A549 (cell line): ENCODE data around the gene TGFBR3. TPM values are rescaled to one million over a fixed set of nuclear protein-coding genes. Genes with fewer than 3 reads are reported as not detected.

Experiments used
- ATAC-seq, 2 experiments: fragments of 200-7000 bp in 1 of 2; fragments of >200 bp in 1 of 2; cut with Nextera tagmentation in 1 of 2; cut with Tn5 transposase in 1 of 2; 3 replicates each; pipeline versions ENCODE4 v1.8.0 to v1.9.1; 2018 to 2020; ENCODE audit warnings: mild to moderate bottlenecking in 1 of 2, moderate library complexity in 1 of 2
- CTCF ChIA-PET: fragments of 300-600 bp; sonication (Branson Sonifier 250); formaldehyde crosslinking; extraction: SDS; loops from one replicate; lab custom pipeline; 2021; ENCODE audit warnings: antibody characterized with exemption, inconsistent platforms; lab: Yijun Ruan, JAX
- POLR2A ChIA-PET: fragments of 350-600 bp; formaldehyde crosslinking; extraction: SDS; loops from one replicate; lab custom pipeline; 2021; ENCODE audit warnings: antibody characterized with exemption, inconsistent platforms; lab: Yijun Ruan, JAX
- DNase-seq, 2 experiments: peaks; one replicate each; pipeline versions ENCODE4 v3.0.0 to v3.0.0-alpha.2; 2011 to 2016; ENCODE audit warnings: low read depth in 1 of 2, low spot score in 1 of 2
- FAIRE-seq: peaks from 2 replicates; lab custom pipeline; 2011; peaks lifted over from hg19 to GRCh38; lab: Jason Lieb, UNC
- H3K27ac ChIP-seq, 2 experiments: fragments of >200 bp; sonication (Bioruptor Twin); formaldehyde crosslinking; 3 replicates each; pipeline ENCODE4 v1.5.1; 2016 to 2017
- H3K4me1 ChIP-seq: fragments of >200 bp; sonication (Bioruptor Twin); formaldehyde crosslinking; 3 replicates; pipeline ENCODE4 v1.6.1; 2016
- H3K4me2 ChIP-seq: fragments of >200 bp; sonication (Bioruptor Twin); formaldehyde crosslinking; 3 replicates; pipeline ENCODE4 v1.6.1; 2016
- H3K4me3 ChIP-seq: fragments of >200 bp; sonication (Bioruptor Twin); formaldehyde crosslinking; 3 replicates; pipeline ENCODE4 v1.5.1; 2016
- H3K9me3 ChIP-seq: fragments of >200 bp; sonication (Bioruptor Twin); formaldehyde crosslinking; 3 replicates; pipeline ENCODE4 v1.6.1; 2016
- CBX8 ChIP-seq: fragments of 200-600 bp; sonication (generic); IDR thresholded peaks from 2 replicates; pipeline ENCODE4 v1.6.1; 2016
- CHD4 ChIP-seq: fragments of 200-600 bp; sonication (generic); IDR thresholded peaks from 2 replicates; pipeline ENCODE4 v1.6.1; 2016; ENCODE audit warnings: antibody characterized with exemption, mild to moderate bottlenecking, borderline replicate concordance
- CTCF ChIP-seq: fragments of >200 bp; sonication (Bioruptor Twin); formaldehyde crosslinking; IDR thresholded peaks from 3 replicates; pipeline ENCODE4 v1.5.1; 2016
- EHMT2 ChIP-seq: fragments of 200-600 bp; sonication (generic); IDR thresholded peaks from 2 replicates; pipeline ENCODE4 v1.6.1; 2016; ENCODE audit warnings: antibody characterized with exemption, low read depth, mild to moderate bottlenecking, moderate library complexity
- EP300 ChIP-seq, 2 experiments: fragments of >200 bp; sonication (Bioruptor Twin); formaldehyde crosslinking; IDR thresholded peaks; 2 replicates in 1 of 2; 3 replicates in 1 of 2; pipeline ENCODE4 v1.6.1; 2016 to 2017
- ESRRA ChIP-seq: fragments of 150-350 bp; IDR thresholded peaks from 2 replicates; pipeline ENCODE4 v1.6.1; 2014; ENCODE audit warnings: mild to moderate bottlenecking, low read length, borderline replicate concordance
- FOSB ChIP-seq: fragments of 250-450 bp; sonication (Bioruptor Pico); IDR thresholded peaks from 2 replicates; pipeline ENCODE4 v1.5.0; 2020; ENCODE audit warnings: mild to moderate bottlenecking, moderate library complexity
- GATA3 ChIP-seq: IDR thresholded peaks from 2 replicates; pipeline ENCODE4 v1.6.1; 2012; ENCODE audit warnings: borderline replicate concordance
- HDAC2 ChIP-seq: fragments of 200-600 bp; sonication (generic); IDR thresholded peaks from 2 replicates; pipeline ENCODE4 v1.6.1; 2016
- HMGXB4 ChIP-seq: fragments of 250-450 bp; sonication (Bioruptor Pico); IDR thresholded peaks from 2 replicates; pipeline ENCODE4 v1.5.0; 2021; ENCODE audit warnings: mild to moderate bottlenecking, moderate library complexity, borderline replicate concordance
- HOXB5 ChIP-seq: fragments of 250-450 bp; sonication (Bioruptor Pico); IDR thresholded peaks from 2 replicates; pipeline ENCODE4 v1.5.0; 2020; ENCODE audit warnings: mild to moderate bottlenecking, moderate library complexity
- JUN ChIP-seq, 2 experiments: fragments of >200 bp; sonication (Bioruptor Twin); formaldehyde crosslinking; IDR thresholded peaks; 2 replicates in 1 of 2; 3 replicates in 1 of 2; pipeline ENCODE4 v1.6.1; 2016 to 2017
- JUNB ChIP-seq: fragments of >200 bp; sonication (Bioruptor Twin); formaldehyde crosslinking; IDR thresholded peaks from 2 replicates; pipeline ENCODE4 v1.6.1; 2016
- KDM1A ChIP-seq: fragments of 200-600 bp; sonication (generic); IDR thresholded peaks from 2 replicates; pipeline ENCODE4 v1.6.1; 2016; ENCODE audit warnings: low read depth, mild to moderate bottlenecking
- KDM5A ChIP-seq: fragments of 200-600 bp; sonication (generic); IDR thresholded peaks from 2 replicates; pipeline ENCODE4 v1.6.1; 2016; ENCODE audit warnings: antibody characterized with exemption, mild to moderate bottlenecking
- MAFK ChIP-seq: fragments of 450-650 bp; IDR thresholded peaks from 2 replicates; pipeline ENCODE4 v1.6.1; 2014; ENCODE audit not compliant: partially characterized antibody
- MYC ChIP-seq: IDR thresholded peaks from 2 replicates; pipeline ENCODE4 v1.6.1; 2012; ENCODE audit warnings: mild to moderate bottlenecking, inconsistent platforms, low read length, improper control_type of control experiment, borderline replicate concordance
- NR3C1 ChIP-seq: fragments of >200 bp; sonication (Bioruptor Twin); formaldehyde crosslinking; IDR thresholded peaks from 3 replicates; pipeline ENCODE4 v1.6.1; 2017
- RAD21 ChIP-seq, 2 experiments: fragments of >200 bp in 1 of 2; sonication (Bioruptor Twin) in 1 of 2; formaldehyde crosslinking in 1 of 2; IDR thresholded peaks in 1 of 2; conservative IDR thresholded peaks in 1 of 2; 2 replicates in 1 of 2; 3 replicates in 1 of 2; pipeline ENCODE4 v1.6.1; 2012 to 2018; ENCODE audit warnings: inconsistent platforms in 1 of 2
- SMC3 ChIP-seq: fragments of >200 bp; sonication (Bioruptor Twin); formaldehyde crosslinking; IDR thresholded peaks from 3 replicates; pipeline ENCODE4 v1.6.1; 2018; ENCODE audit warnings: inconsistent platforms
- SREBF2 ChIP-seq: fragments of 450-650 bp; IDR thresholded peaks from 2 replicates; pipeline ENCODE4 v1.6.1; 2014; ENCODE audit warnings: mild to moderate bottlenecking, moderate library complexity
- TP53 ChIP-seq: fragments of 250-450 bp; sonication (Bioruptor Pico); IDR thresholded peaks from 2 replicates; pipeline ENCODE4 v1.5.0; 2021; ENCODE audit warnings: mild to moderate bottlenecking, moderate library complexity
- ZFP36 ChIP-seq: fragments of 450-650 bp; IDR thresholded peaks from 2 replicates; pipeline ENCODE4 v1.6.1; 2014; ENCODE audit warnings: borderline replicate concordance; ENCODE audit not compliant: partially characterized antibody
- ZNF302 ChIP-seq: fragments of 250-450 bp; sonication (Bioruptor Pico); IDR thresholded peaks from 2 replicates; pipeline ENCODE4 v1.9.0; 2021; ENCODE audit warnings: inconsistent platforms, mild to moderate bottlenecking, moderate library complexity
- ZSCAN20 ChIP-seq: fragments of 250-450 bp; sonication (Bioruptor Pico); IDR thresholded peaks from 2 replicates; pipeline ENCODE4 v1.8.0; 2022; ENCODE audit warnings: mild to moderate bottlenecking, moderate library complexity
- WGBS: methylation state at CpG from one replicate; pipeline ENCODE4 v1.1.6; 2017; ENCODE audit errors: missing lambda C conversion rate; 5-methylcytosine and 5-hydroxymethylcytosine counted together
- polyA plus RNA-seq, 4 experiments: library from polyadenylated mRNA; depleted of rRNA in 3 of 4; stranded (reverse); fragments of >200 nt; fragmentation: RNase III in 1 of 4; extraction: RNeasy Plus Mini Kit Qiagen cat#74134 plus additional on column Dnase treatment in 1 of 4; gene quantifications; 2 replicates in 3 of 4; 3 replicates in 1 of 4; pipeline ENCODE4 v1.2.3, GENCODE V29; 2011 to 2017
- TF ChIP-seq, protein P1 (sequence below): IDR thresholded peaks from 2 replicates; pipeline ENCODE4 v1.6.1; 2012; ENCODE audit warnings: low read depth, borderline replicate concordance
- TF ChIP-seq, protein P2 (sequence below): IDR thresholded peaks from 2 replicates; pipeline ENCODE4 v1.6.1; 2012

TGFBR3 gene
- polyA plus RNA-seq, 2 of the 4 experiments (the other 2 are of a cell fraction) = 5.0 to 8.9 TPM

GRCh38 chr1:91884459-91885212 is 1.3 kb downstream of the TGFBR3 start:
- FAIRE-seq (no peak), DNase-seq (peak in 1 of 2 experiments; percentile 20), ATAC-seq (peak; percentile 35 to 46; a peak in 5 of 6 replicates)
- Histone ChIP-seq H3K4me1 (peaks cover 31% of the 10 kb centered on the region), H3K4me3 (peak overlapping the region; percentile 84), H3K27ac (peak overlapping the region; percentile 77 to 92), H3K9me3 (no peaks in the 10 kb centered on the region), H3K4me2 (peak overlapping the region; percentile 73)
- ChIA-PET CTCF (interaction anchor here (0.5 to 3.3 kb wide), 17 partner anchors 11 to 1916 kb away, joined by 3 to 13 read pairs (median 4); no protein-coding TSS in a partner anchor), POLR2A (interaction anchor here (0.5 to 0.6 kb wide), 2 partner anchors 41 to 161 kb away, joined by 3 to 4 read pairs; no protein-coding TSS in a partner anchor)
- WGBS = 12% methylated on average over 16 of the region's 22 CpGs
- no peak for TF ChIP-seq JUN (IDR thresholded peaks at IDR 0.05)
- no peak for TF ChIP-seq TP53 (CRISPR knock-in tag)
- no peak for TF ChIP-seq KDM5A
- TF ChIP-seq EHMT2 = no peak
- TF ChIP-seq CTCF = no peak
- no peak for TF ChIP-seq SREBF2
- TF ChIP-seq GATA3 = no peak
- TF ChIP-seq EP300 (IDR thresholded peaks at IDR 0.05) = no peak
- no peak for TF ChIP-seq JUNB
- TF ChIP-seq ZSCAN20 (CRISPR knock-in tag) = no peak
- no peak for TF ChIP-seq CHD4
- no peak for TF ChIP-seq ZFP36
- no peak for TF ChIP-seq HOXB5 (CRISPR knock-in tag)
- TF ChIP-seq MAFK = no peak
- TF ChIP-seq FOSB = no peak
- no peak for TF ChIP-seq KDM1A
- no peak for TF ChIP-seq NR3C1

- ChIA-PET POLR2A (no interaction called here), CTCF (interaction anchor here (0.7 to 3.3 kb wide), 15 partner anchors 8 to 371 kb away, joined by 3 to 13 read pairs (median 3); no protein-coding TSS in a partner anchor)
- Histone ChIP-seq H3K4me3 (no peak overlapping the region), H3K27ac (peak overlapping the region in 1 of 2 experiments; percentile 92; a peak in 2 of 6 replicates), H3K4me2 (peak overlapping the region; percentile 73), H3K9me3 (no peaks in the 10 kb centered on the region), H3K4me1 (peaks cover 29% of the 10 kb centered on the region)
- WGBS = 7% methylated on average over 6 of the region's 6 CpGs
- DNase-seq (peak; percentile 31 to 50), ATAC-seq (no peak), FAIRE-seq (no peak)
- peak; percentile 53 for TF ChIP-seq CTCF
- TF ChIP-seq CBX8 = no peak
- TF ChIP-seq, protein P1, sequence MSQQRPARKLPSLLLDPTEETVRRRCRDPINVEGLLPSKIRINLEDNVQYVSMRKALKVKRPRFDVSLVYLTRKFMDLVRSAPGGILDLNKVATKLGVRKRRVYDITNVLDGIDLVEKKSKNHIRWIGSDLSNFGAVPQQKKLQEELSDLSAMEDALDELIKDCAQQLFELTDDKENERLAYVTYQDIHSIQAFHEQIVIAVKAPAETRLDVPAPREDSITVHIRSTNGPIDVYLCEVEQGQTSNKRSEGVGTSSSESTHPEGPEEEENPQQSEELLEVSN = no peak
- TF ChIP-seq RAD21 (conservative IDR thresholded peaks at IDR 0.05 in 1 of 2, IDR thresholded peaks at IDR 0.05 in 1 of 2) = peak; percentile 53 to 56
- TF ChIP-seq ESRRA = no peak
- TF ChIP-seq KDM5A = no peak
- TF ChIP-seq MYC = no peak
- TF ChIP-seq SMC3 = peak; percentile 52; the same call in 2 of the 3 replicates
- TF ChIP-seq, protein P2, sequence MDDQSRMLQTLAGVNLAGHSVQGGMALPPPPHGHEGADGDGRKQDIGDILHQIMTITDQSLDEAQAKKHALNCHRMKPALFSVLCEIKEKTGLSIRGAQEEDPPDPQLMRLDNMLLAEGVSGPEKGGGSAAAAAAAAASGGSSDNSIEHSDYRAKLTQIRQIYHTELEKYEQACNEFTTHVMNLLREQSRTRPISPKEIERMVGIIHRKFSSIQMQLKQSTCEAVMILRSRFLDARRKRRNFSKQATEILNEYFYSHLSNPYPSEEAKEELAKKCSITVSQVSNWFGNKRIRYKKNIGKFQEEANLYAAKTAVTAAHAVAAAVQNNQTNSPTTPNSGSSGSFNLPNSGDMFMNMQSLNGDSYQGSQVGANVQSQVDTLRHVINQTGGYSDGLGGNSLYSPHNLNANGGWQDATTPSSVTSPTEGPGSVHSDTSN = no peak
- TF ChIP-seq ZNF302 (CRISPR knock-in tag) = no peak
- TF ChIP-seq HDAC2 = no peak
- no peak for TF ChIP-seq HMGXB4 (CRISPR knock-in tag)
Observed at GRCh38 chr1:91883470-91883869, 2.5 kb downstream of the TGFBR3 start.
